HFFc6 (cell line): ENCODE measurements around the gene MRRF. TPM values are rescaled to one million over a fixed set of nuclear protein-coding genes. Genes with fewer than 3 reads are reported as not detected.

ENCODE experiments used
- DNase-seq: peaks from one replicate; pipeline ENCODE4 v3.0.0-alpha.2; 2018
- H3K27ac Mint-ChIP-seq: 2 replicates; pipeline ENCODE4 v1.8.0; 2020; ENCODE audit warnings: mild to moderate bottlenecking, mixed read lengths
- H3K27me3 Mint-ChIP-seq: 2 replicates; pipeline ENCODE4 v1.8.0; 2021; ENCODE audit warnings: mild to moderate bottlenecking, moderate library complexity, mixed read lengths; ENCODE audit not compliant: insufficient read depth
- H3K36me3 Mint-ChIP-seq: 2 replicates; pipeline ENCODE4 v1.8.0; 2021; ENCODE audit warnings: low read depth, mixed read lengths
- H3K4me1 Mint-ChIP-seq: 2 replicates; pipeline ENCODE4 v1.8.0; 2020; ENCODE audit warnings: low read depth, mixed read lengths
- H3K4me3 Mint-ChIP-seq: 2 replicates; pipeline ENCODE4 v1.8.0; 2020; ENCODE audit warnings: mild to moderate bottlenecking, moderate library complexity, mixed read lengths
- H3K9me3 Mint-ChIP-seq: 2 replicates; pipeline ENCODE4 v1.8.0; 2020; ENCODE audit warnings: mild to moderate bottlenecking, mixed read lengths
- total RNA-seq, 6 experiments: library from RNA; stranded (reverse); fragmentation: NEBNext Ultra II Directional; extraction: Animal tissue kit (Norgen Biotek cat#: 25700); gene quantifications; 2 replicates in 1 of 6; 3 replicates in 5 of 6; pipeline ENCODE4 v1.2.3, GENCODE V29; 2021
- TF ChIP-seq, protein P1 (sequence below): fragments of 200-600 bp; sonication (generic); IDR thresholded peaks from 2 replicates; pipeline ENCODE4 v1.5.0; 2021; ENCODE audit warnings: antibody characterized with exemption, mild to moderate bottlenecking

MRRF gene
- total RNA-seq, 6 experiments from 2014 or later = 27.1 to 32.2 (median 29.4) TPM

DNA sequence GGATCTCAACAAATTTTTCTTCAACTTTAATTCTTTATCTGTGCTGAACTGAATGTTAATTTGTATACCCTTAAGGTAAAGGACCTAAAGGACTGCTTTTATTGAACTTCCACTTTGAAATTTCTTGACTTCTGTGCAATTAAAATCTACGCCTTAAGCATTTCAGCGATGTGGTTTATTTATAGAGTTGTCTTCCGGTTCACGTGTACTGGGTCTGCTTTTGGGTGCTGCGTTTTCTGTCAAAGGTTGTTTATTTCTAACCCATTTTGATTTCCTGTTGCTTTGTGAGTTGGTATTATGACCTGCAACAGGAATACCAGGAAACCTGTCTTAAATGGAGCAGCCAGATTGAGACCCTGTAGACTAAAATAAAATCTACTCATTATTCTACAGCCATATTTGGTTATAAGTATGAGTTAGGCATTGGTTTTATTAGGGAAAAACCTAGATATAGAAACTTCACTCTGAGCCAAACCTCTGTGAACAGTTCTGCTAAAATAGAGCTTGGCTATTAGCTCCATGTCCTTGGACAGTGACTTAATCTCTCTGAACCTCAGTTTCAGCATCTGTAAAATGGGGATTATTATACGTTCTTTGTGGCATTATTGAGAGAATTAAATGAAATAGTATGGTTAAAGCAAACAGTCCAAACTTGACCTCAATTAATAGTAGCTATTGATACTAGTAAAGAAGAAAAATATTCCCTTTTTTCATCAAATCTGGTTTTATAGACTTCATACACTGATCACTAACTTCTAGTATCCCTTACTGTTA is 3.5 kb downstream of the MRRF start:
- no peak overlapping the region for H3K27ac Mint-ChIP-seq
- TF ChIP-seq, protein P1, sequence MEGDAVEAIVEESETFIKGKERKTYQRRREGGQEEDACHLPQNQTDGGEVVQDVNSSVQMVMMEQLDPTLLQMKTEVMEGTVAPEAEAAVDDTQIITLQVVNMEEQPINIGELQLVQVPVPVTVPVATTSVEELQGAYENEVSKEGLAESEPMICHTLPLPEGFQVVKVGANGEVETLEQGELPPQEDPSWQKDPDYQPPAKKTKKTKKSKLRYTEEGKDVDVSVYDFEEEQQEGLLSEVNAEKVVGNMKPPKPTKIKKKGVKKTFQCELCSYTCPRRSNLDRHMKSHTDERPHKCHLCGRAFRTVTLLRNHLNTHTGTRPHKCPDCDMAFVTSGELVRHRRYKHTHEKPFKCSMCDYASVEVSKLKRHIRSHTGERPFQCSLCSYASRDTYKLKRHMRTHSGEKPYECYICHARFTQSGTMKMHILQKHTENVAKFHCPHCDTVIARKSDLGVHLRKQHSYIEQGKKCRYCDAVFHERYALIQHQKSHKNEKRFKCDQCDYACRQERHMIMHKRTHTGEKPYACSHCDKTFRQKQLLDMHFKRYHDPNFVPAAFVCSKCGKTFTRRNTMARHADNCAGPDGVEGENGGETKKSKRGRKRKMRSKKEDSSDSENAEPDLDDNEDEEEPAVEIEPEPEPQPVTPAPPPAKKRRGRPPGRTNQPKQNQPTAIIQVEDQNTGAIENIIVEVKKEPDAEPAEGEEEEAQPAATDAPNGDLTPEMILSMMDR = no peak
- peaks cover 19% of the 10 kb centered on the region for H3K36me3 Mint-ChIP-seq
- H3K4me1 Mint-ChIP-seq = peaks cover 25% of the 10 kb centered on the region
- DNase-seq = no peak
- no peaks in the 10 kb centered on the region; the same call in 1 of the 2 replicates for H3K27me3 Mint-ChIP-seq
- no peak overlapping the region for H3K4me3 Mint-ChIP-seq
- no peaks in the 10 kb centered on the region for H3K9me3 Mint-ChIP-seq

DNA sequence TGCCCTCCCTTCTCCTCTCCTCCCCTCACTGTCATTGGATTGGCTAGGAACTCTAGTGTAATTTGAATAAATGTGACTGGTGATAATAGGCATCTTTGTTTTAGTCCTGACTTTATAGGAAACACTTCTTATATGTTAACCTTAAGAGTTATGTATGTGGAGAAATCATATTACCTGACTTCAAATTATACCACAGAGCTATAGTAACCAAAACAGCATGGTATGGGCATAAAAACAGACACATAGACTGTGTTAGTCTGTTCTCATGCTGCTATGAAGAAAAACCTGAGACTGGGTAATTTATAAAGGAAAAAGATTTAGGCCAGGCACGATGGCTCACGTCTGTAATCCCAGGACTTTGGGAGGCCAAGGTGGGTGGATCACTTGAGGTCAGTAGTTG is 9.4 kb downstream of the MRRF start:
- Mint-ChIP-seq H3K36me3 (peaks cover 62% of the 10 kb centered on the region), H3K9me3 (peaks cover 22% of the 10 kb centered on the region), H3K4me3 (no peak overlapping the region), H3K4me1 (peaks cover 6% of the 10 kb centered on the region; the same call in 1 of the 2 replicates), H3K27ac (no peak overlapping the region), H3K27me3 (no peaks in the 10 kb centered on the region)
- no peak for DNase-seq
- TF ChIP-seq, protein P1 = no peak

DNA sequence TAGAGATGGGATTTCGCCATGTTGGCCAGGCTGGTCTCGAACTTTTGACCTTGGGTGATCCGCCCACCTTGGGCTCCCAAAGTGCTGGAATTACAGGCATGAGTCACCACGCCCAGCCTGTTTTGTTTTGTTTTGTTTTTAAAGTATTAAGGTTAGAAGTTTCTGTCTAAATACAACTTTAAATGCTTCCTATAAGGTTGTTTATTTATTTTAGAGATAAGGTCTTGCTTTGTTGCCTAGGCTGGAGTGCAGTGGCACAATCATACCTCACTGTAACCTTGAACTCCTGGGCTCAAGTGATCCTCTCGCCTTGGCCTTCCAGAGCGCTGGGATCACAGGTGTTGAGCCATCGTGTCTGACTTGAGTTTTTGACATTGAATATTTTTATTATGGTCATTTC is 11.4 kb downstream of the MRRF start:
- TF ChIP-seq, protein P1 = no peak
- Mint-ChIP-seq H3K9me3 (peaks cover 22% of the 10 kb centered on the region), H3K27ac (no peak overlapping the region), H3K27me3 (no peaks in the 10 kb centered on the region), H3K4me1 (peaks cover 12% of the 10 kb centered on the region; the same call in 1 of the 2 replicates), H3K4me3 (no peak overlapping the region), H3K36me3 (peaks cover 67% of the 10 kb centered on the region)
- DNase-seq = no peak

DNA sequence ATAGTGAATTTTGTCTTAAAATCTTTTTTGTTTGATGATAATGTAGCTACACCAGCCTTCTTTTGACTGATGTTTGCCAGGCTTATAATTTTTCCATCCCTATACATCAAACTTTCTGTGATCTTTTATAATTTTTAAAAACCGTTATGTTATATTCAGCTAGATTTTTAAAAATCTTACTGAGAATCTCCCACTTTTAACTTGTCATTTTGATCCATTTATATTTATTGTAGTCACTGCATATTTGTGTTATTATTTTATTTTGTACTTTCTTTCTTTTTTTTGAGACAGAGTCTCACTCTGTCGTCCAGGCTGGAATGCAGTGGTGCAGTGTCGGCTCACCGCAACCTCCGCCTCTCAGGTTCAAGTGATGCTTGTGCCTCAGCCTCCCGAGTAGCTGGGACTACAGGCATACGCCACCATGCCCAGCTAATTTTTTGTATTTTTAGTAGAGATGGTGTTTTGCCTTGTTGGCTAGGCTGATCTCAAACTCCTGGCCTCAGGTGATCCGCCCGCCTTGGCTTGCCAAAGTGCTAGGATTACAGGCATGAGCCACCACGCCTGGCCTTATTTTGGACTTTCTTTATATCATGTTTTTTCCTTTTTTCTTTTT is 12.7 kb downstream of the MRRF start:
- H3K4me3 Mint-ChIP-seq = no peak overlapping the region
- H3K27me3 Mint-ChIP-seq = no peaks in the 10 kb centered on the region
- peaks cover 22% of the 10 kb centered on the region for H3K9me3 Mint-ChIP-seq
- DNase-seq = no peak
- peaks cover 12% of the 10 kb centered on the region for H3K4me1 Mint-ChIP-seq
- H3K36me3 Mint-ChIP-seq = peaks cover 65% of the 10 kb centered on the region
- no peak overlapping the region for H3K27ac Mint-ChIP-seq
- TF ChIP-seq, protein P1 = no peak

DNA sequence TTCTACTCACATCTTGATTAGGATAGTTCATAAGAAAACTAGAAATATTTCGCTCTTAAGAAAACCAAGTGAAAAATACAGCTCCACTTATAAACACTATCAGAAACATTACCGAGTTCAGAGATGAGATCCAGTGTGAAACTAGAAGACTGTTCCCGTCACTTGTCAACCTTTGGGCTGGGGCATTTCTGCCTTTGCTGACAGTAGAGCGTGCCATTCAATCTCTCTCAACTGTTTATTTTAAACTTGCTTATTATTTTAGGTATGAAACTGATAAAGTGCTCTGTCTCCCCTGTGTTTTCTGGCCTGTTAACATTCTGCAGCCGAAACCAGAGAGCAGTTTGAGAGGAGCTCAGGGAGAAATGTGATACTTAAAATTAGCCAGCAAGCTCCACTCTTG is 16.7 kb downstream of the MRRF start:
- Mint-ChIP-seq H3K27me3 (no peaks in the 10 kb centered on the region), H3K27ac (no peak overlapping the region; the same call in 1 of the 2 replicates), H3K4me3 (no peak overlapping the region), H3K36me3 (peaks cover 27% of the 10 kb centered on the region), H3K9me3 (peaks cover 20% of the 10 kb centered on the region), H3K4me1 (peaks cover 12% of the 10 kb centered on the region)
- TF ChIP-seq, protein P1 = no peak
- DNase-seq = no peak
